VCaP (cell line): ENCODE results near the gene VPS8.

Experiments
- H3K27ac ChIP-seq: fragments of 450-650 bp; 2 replicates; pipeline ENCODE4 v1.5.1; 2017
- CTCF ChIP-seq: fragments of 450-650 bp; conservative IDR thresholded peaks from 2 replicates; pipeline ENCODE4 v1.5.1; 2017; ENCODE audit warnings: mild to moderate bottlenecking, moderate library complexity

The VPS8 gene

GRCh38 chr3:184846496-184846895, 34.5 kb downstream of the VPS8 start:
- H3K27ac ChIP-seq, result no peak overlapping the region
- no peak for TF ChIP-seq CTCF

GRCh38 chr3:184848934-184849333, 37.0 kb downstream of the VPS8 start:
- TF ChIP-seq CTCF, result no peak
- no peak overlapping the region for H3K27ac ChIP-seq

- no peak for TF ChIP-seq CTCF
- no peak overlapping the region for H3K27ac ChIP-seq
These were observed 38.2 kb downstream of the VPS8 start for GRCh38 chr3:184850201-184850600.

- no peak for TF ChIP-seq CTCF
- no peak overlapping the region for H3K27ac ChIP-seq
These were observed 45.1 kb downstream of the VPS8 start for GRCh38 chr3:184857099-184857498.

GRCh38 chr3:184864000-184864399, 52.0 kb downstream of the VPS8 start:
- TF ChIP-seq CTCF, result no peak
- H3K27ac ChIP-seq, result no peak overlapping the region

GRCh38 chr3:184868477-184868876, 56.5 kb downstream of the VPS8 start:
- no peak overlapping the region for H3K27ac ChIP-seq
- no peak for TF ChIP-seq CTCF

- H3K27ac ChIP-seq, result no peak overlapping the region
- no peak for TF ChIP-seq CTCF
These were observed 60.2 kb downstream of the VPS8 start for GRCh38 chr3:184872200-184872599.

GRCh38 chr3:184873141-184873540, 61.2 kb downstream of the VPS8 start:
- no peak for TF ChIP-seq CTCF
- no peak overlapping the region for H3K27ac ChIP-seq
